ENCODE results near the gene KRT15. TPM values are rescaled to one million over a fixed set of nuclear protein-coding genes. Genes with fewer than 3 reads are reported as not detected.
A peak's percentile ranks its signal among the peaks of the same experiment; 100 is the strongest.

The KRT15 gene
- total and polyA plus RNA-seq, 9 of the 15 experiments (the other 6 are each of a cell fraction or from before 2014, with no cell fraction given): 0.28 to 4.4 (median 0.56) TPM

DNA sequence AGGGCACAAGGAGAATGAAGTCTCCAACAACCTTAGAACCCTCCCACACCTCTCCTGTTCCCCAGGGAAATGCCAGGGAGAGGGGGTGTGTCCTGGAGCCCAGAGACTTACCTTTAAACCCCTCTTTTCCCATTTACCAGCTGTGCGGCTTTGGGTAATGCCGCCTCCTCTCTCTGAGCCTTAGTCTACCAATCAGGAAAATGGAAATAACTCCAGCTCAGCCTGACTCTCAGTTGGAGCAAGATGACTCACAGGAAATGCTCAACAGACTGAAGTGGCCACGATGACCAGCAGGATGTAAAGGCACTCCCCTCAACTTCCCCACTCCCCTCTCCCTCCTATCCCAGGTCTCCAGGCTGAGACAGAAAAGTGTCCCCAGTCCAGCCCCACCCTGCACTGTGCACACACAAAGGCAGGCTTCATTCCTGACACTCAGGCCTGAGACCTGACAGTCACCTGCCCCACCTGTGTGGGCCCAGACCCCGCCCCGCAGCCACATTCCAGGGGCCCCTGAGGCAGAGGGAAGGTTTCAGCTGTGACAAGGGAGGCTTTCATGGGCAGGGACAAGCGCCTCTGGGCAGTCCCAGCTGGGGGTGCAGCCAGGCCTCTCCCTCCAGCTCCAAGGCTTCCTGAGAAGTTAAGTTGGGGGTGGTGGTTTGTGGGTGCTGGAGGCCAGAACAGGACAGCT lies 3.0 kb upstream of the KRT15 start (continued):
- TF ChIP-seq, protein P1, sequence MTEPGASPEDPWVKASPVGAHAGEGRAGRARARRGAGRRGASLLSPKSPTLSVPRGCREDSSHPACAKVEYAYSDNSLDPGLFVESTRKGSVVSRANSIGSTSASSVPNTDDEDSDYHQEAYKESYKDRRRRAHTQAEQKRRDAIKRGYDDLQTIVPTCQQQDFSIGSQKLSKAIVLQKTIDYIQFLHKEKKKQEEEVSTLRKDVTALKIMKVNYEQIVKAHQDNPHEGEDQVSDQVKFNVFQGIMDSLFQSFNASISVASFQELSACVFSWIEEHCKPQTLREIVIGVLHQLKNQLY (CRISPR knock-in tag; conservative IDR thresholded peaks at IDR 0.05): no peak
- TF ChIP-seq ZNF589 (CRISPR knock-in tag; IDR thresholded peaks at IDR 0.05; ENCODE audit: low read depth) (0 out of 2 replicates have a peak, but pooled peaks have one; percentile 25), SMARCA5 (IDR thresholded peaks at IDR 0.05) (peak; percentile 98), GATAD2A (IDR thresholded peaks at IDR 0.05) (0 out of 2 replicates have a peak, but pooled peaks have one; percentile 29), SUPT5H (IDR thresholded peaks at IDR 0.05) (peak; percentile 24; the same call in 1 of the 2 replicates), ADNP (tag; IDR thresholded peaks at IDR 0.05) (0 out of 2 replicates have a peak, but pooled peaks have one; percentile 53), POLR2AphosphoS2 (IDR thresholded peaks at IDR 0.05; ENCODE audit: low read length) (no peak), MECOM (CRISPR knock-in tag; IDR thresholded peaks at IDR 0.05) (no peak), HDAC2 (IDR thresholded peaks at IDR 0.05) (peak; percentile 79), ZBTB17 (CRISPR knock-in tag; IDR thresholded peaks at IDR 0.05) (no peak), FOSL1 (tag; conservative IDR thresholded peaks at IDR 0.05) (peak; percentile 92), ZNF780A (CRISPR knock-in tag; IDR thresholded peaks at IDR 0.05) (no peak), POLR2G (IDR thresholded peaks at IDR 0.05; ENCODE audit: low read depth, low read length) (peak; percentile 61; the same call in 1 of the 2 replicates), OTX1 (CRISPR knock-in tag; IDR thresholded peaks at IDR 0.05) (no peak), EP300 (IDR thresholded peaks at IDR 0.05; ENCODE audit: low read length) (peak; percentile 66; the same call in 1 of the 2 replicates), NR2F6 (CRISPR knock-in tag; IDR thresholded peaks at IDR 0.05) (no peak), NR2C2 (CRISPR knock-in tag; IDR thresholded peaks at IDR 0.05) (no peak), NR2C2 (tag; IDR thresholded peaks at IDR 0.05) (no peak), SMARCA4 (IDR thresholded peaks at IDR 0.05) (peak; percentile 69), RB1 (IDR thresholded peaks at IDR 0.05; ENCODE audit: low read depth) (no peak), HDAC1 (IDR thresholded peaks at IDR 0.05) (peak in 1 of 2 experiments; percentile 27; a peak in 1 of 4 replicates), TEAD1 (CRISPR knock-in tag; IDR thresholded peaks at IDR 0.05) (peak in 1 of 2 experiments; percentile 93; a peak in 2 of 4 replicates), MEF2A (IDR thresholded peaks at IDR 0.05; ENCODE audit: control insufficient read depth, low read depth, low read length) (no peak), PTRF (tag; IDR thresholded peaks at IDR 0.05) (no peak), NUFIP1 (IDR thresholded peaks at IDR 0.05; ENCODE audit: partially characterized antibody) (no peak)
- TF ChIP-seq, protein P2, sequence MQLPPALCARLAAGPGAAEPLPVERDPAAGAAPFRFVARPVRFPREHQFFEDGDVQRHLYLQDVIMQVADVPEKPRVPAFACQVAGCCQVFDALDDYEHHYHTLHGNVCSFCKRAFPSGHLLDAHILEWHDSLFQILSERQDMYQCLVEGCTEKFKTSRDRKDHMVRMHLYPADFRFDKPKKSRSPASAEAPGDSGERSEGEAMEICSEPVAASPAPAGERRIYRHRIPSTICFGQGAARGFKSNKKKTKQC (CRISPR knock-in tag; IDR thresholded peaks at IDR 0.05): 0 out of 2 replicates have a peak, but pooled peaks have one; percentile 28
- TF ChIP-seq, protein P3, sequence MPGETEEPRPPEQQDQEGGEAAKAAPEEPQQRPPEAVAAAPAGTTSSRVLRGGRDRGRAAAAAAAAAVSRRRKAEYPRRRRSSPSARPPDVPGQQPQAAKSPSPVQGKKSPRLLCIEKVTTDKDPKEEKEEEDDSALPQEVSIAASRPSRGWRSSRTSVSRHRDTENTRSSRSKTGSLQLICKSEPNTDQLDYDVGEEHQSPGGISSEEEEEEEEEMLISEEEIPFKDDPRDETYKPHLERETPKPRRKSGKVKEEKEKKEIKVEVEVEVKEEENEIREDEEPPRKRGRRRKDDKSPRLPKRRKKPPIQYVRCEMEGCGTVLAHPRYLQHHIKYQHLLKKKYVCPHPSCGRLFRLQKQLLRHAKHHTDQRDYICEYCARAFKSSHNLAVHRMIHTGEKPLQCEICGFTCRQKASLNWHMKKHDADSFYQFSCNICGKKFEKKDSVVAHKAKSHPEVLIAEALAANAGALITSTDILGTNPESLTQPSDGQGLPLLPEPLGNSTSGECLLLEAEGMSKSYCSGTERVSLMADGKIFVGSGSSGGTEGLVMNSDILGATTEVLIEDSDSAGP (CRISPR knock-in tag; IDR thresholded peaks at IDR 0.05): no peak
- TF ChIP-seq, protein P4, sequence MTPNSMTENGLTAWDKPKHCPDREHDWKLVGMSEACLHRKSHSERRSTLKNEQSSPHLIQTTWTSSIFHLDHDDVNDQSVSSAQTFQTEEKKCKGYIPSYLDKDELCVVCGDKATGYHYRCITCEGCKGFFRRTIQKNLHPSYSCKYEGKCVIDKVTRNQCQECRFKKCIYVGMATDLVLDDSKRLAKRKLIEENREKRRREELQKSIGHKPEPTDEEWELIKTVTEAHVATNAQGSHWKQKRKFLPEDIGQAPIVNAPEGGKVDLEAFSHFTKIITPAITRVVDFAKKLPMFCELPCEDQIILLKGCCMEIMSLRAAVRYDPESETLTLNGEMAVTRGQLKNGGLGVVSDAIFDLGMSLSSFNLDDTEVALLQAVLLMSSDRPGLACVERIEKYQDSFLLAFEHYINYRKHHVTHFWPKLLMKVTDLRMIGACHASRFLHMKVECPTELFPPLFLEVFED (CRISPR knock-in tag; conservative IDR thresholded peaks at IDR 0.05): no peak
